Measurements from ENCODE around the gene PIANP.

The PIANP gene

DNA sequence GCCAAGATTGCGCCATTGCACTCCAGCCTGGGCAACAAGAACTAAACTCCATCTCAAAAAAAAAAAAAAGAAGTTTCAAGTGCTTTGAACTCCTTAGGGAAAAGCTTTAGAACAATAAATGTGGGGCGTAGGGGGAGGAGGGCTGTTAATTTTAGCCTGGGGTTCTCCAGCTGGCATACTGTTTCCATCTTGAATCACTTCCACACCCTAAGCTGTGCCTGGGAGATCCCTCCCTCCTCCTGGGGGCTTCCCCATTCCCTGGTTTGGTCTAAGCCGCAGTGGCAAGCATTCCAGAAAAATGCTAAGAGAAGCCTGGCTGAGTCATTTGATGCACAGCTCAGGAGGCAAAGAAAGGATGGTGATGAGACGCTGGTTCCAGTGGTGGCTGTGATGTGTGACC, 9.1 kb downstream of the PIANP start:
- H3K4me3 ChIP-seq (ENCODE audit: control insufficient read depth, low read depth, low read length), result no peak overlapping the region
- TF ChIP-seq, protein P1, sequence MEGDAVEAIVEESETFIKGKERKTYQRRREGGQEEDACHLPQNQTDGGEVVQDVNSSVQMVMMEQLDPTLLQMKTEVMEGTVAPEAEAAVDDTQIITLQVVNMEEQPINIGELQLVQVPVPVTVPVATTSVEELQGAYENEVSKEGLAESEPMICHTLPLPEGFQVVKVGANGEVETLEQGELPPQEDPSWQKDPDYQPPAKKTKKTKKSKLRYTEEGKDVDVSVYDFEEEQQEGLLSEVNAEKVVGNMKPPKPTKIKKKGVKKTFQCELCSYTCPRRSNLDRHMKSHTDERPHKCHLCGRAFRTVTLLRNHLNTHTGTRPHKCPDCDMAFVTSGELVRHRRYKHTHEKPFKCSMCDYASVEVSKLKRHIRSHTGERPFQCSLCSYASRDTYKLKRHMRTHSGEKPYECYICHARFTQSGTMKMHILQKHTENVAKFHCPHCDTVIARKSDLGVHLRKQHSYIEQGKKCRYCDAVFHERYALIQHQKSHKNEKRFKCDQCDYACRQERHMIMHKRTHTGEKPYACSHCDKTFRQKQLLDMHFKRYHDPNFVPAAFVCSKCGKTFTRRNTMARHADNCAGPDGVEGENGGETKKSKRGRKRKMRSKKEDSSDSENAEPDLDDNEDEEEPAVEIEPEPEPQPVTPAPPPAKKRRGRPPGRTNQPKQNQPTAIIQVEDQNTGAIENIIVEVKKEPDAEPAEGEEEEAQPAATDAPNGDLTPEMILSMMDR (IDR thresholded peaks at IDR 0.05; ENCODE audit: control insufficient read depth, insufficient read depth, low read depth, low read length, missing control alignments), result no peak
- peak; percentile 48 for DNase-seq (ENCODE audit: low read depth)

GRCh38 chr12:6688999-6689882, 11.4 kb downstream of the PIANP start, which contains the start of gene ZNF384:
ZNF384 (minus strand) TSS chr12:6689375; CDS start chr12:6679520, 9,855 bp downstream.
- peak within 1 kb of the TSS; percentile 88 for H3K4me3 ChIP-seq (ENCODE audit: control insufficient read depth, low read depth, low read length)
- DNase-seq (ENCODE audit: low read depth), result peak; percentile 98
- TF ChIP-seq, protein P1 (IDR thresholded peaks at IDR 0.05; ENCODE audit: control insufficient read depth, insufficient read depth, low read depth, low read length, missing control alignments), result no peak

DNA sequence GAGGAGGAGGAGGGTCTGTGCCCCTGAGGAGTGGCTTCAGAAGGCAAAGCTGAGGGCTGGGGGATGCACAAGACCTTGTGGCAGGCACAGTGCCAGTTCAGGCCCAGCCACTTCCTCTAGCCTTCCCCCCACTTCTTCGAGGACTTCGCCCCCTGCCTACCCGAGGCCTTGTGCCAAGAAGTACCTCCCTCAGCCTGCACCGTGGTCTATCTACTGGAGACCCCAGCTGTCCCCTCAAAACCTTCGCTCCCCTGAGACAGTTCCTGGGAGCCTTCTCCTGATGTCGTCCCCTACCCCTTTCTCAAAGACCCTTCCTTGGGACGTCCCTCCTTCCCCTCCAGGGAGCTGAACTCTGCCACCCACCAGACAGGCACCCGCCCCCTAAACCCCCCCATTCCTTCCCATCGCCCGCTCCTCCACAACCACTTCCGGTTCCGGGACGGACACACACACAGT, 12.0 kb downstream of the PIANP start:
- TF ChIP-seq, protein P1 (IDR thresholded peaks at IDR 0.05; ENCODE audit: control insufficient read depth, insufficient read depth, low read depth, low read length, missing control alignments), result no peak
- DNase-seq (ENCODE audit: low read depth), result no peak
- peak overlapping the region; percentile 88 for H3K4me3 ChIP-seq (ENCODE audit: control insufficient read depth, low read depth, low read length)

GRCh38 chr12:6685814-6686213, 14.8 kb downstream of the PIANP start:
- TF ChIP-seq, protein P1 (IDR thresholded peaks at IDR 0.05; ENCODE audit: control insufficient read depth, insufficient read depth, low read depth, low read length, missing control alignments), result no peak
- no peak overlapping the region for H3K4me3 ChIP-seq (ENCODE audit: control insufficient read depth, low read depth, low read length)
- no peak for DNase-seq (ENCODE audit: low read depth)

- no peak overlapping the region for H3K4me3 ChIP-seq (ENCODE audit: control insufficient read depth, low read depth, low read length)
- no peak for DNase-seq (ENCODE audit: low read depth)
- TF ChIP-seq, protein P1 (IDR thresholded peaks at IDR 0.05; ENCODE audit: control insufficient read depth, insufficient read depth, low read depth, low read length, missing control alignments), result peak; percentile 37
Observed at GRCh38 chr12:6684609-6685008, 16.0 kb downstream of the PIANP start.

DNA sequence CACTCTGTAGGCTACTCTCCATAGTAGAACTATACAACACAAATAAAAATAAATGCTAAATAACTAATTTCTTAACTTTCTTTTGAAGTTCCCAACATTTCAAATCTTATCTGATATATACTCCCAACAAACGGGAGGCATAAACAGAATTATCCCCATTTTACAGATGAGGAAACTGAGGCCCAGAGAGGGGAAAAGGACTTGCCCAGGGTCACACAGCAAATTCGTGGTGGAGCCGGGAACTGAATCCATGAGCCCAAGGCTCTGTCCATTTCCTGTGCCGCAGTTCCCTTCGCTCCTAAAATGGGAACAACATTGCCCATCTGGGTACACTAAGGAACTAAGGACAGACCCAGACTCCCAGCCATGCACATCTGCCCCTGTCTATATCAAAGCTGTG, 23.7 kb downstream of the PIANP start:
- TF ChIP-seq, protein P1 (IDR thresholded peaks at IDR 0.05; ENCODE audit: control insufficient read depth, insufficient read depth, low read depth, low read length, missing control alignments), result no peak
- DNase-seq (ENCODE audit: low read depth), result no peak
- H3K4me3 ChIP-seq (ENCODE audit: control insufficient read depth, low read depth, low read length), result no peak overlapping the region
